SU-DHL-6 (cell line): ENCODE measurements around the gene CUL7.

Source experiments
- H2AFZ ChIP-seq: fragments of 200-600 bp; sonication (generic); 2 replicates; pipeline ENCODE4 v1.6.1; 2014; ENCODE audit warnings: low read depth, mild to moderate bottlenecking, moderate library complexity, mixed read lengths, antibody characterized with exemption, low read length; ENCODE audit not compliant: severe bottlenecking
- H3F3A ChIP-seq: fragments of 200-600 bp; shearing (Covaris generic); 2 replicates; pipeline ENCODE4 v1.6.0; 2016; ENCODE audit warnings: antibody characterized with exemption, mild to moderate bottlenecking; ENCODE audit not compliant: insufficient read depth
- H3K27ac ChIP-seq: fragments of 200-600 bp; sonication (generic); 2 replicates; pipeline ENCODE4 v1.5.1; 2016; ENCODE audit warnings: low read depth, mild to moderate bottlenecking, low read length, moderate library complexity, mixed read lengths
- H3K27me3 ChIP-seq: fragments of 200-600 bp; sonication (generic), shearing (Covaris generic); 2 replicates; pipeline ENCODE4 v1.6.0; 2014; ENCODE audit warnings: mild to moderate bottlenecking, low read length
- H3K36me3 ChIP-seq: fragments of 200-600 bp; sonication (generic); 2 replicates; pipeline ENCODE4 v1.6.1; 2014; ENCODE audit warnings: mild to moderate bottlenecking, low read length, mixed read lengths
- H3K4me2 ChIP-seq: fragments of 300-600, 200-600 bp; shearing (Covaris generic), sonication (generic); 2 replicates; pipeline ENCODE4 v1.6.0; 2014; ENCODE audit warnings: low read length, low read depth, mild to moderate bottlenecking; ENCODE audit not compliant: poor library complexity, severe bottlenecking
- H3K4me3 ChIP-seq: fragments of 200-600 bp; sonication (generic); 2 replicates; pipeline ENCODE4 v1.5.1; 2014; ENCODE audit warnings: antibody characterized with exemption, low read length, mild to moderate bottlenecking, mixed read lengths; ENCODE audit not compliant: insufficient read depth, poor library complexity, severe bottlenecking
- H3K79me2 ChIP-seq: fragments of 200-600 bp; sonication (generic); 2 replicates; pipeline ENCODE4 v1.6.1; 2014; ENCODE audit warnings: mild to moderate bottlenecking, low read length, moderate library complexity; ENCODE audit not compliant: insufficient read depth
- H3K9ac ChIP-seq: fragments of 200-600 bp; sonication (generic); 2 replicates; pipeline ENCODE4 v1.7.0; 2014; ENCODE audit warnings: mild to moderate bottlenecking, low read length
- H3K9me2 ChIP-seq: fragments of 200-600 bp; sonication (generic); replicated peaks from 2 replicates; pipeline ENCODE4 v1.6.1; 2014; ENCODE audit warnings: low read length; ENCODE audit not compliant: insufficient read depth
- H3K9me3 ChIP-seq: fragments of 200-600 bp; sonication (generic); 2 replicates; pipeline ENCODE4 v1.6.1; 2014; ENCODE audit warnings: low read length, mixed read lengths; ENCODE audit not compliant: insufficient read depth
- H4K20me1 ChIP-seq: fragments of 200-600 bp; sonication (generic); 2 replicates; pipeline ENCODE4 v1.6.1; 2014; ENCODE audit warnings: low read depth, mild to moderate bottlenecking, antibody characterized with exemption, low read length, moderate library complexity, mixed read lengths
- EZH2phosphoT487 ChIP-seq: fragments of 200-600 bp; sonication (generic), shearing (Covaris generic); conservative IDR thresholded peaks from 2 replicates; pipeline ENCODE4 v1.6.1; 2018; ENCODE audit warnings: mild to moderate bottlenecking, antibody characterized with exemption, low read length, moderate library complexity, mixed read lengths
- TF ChIP-seq, protein P1 (sequence below): fragments of 200-600 bp; sonication (generic); IDR thresholded peaks from one replicate; pipeline ENCODE4 v1.5.1; 2017; ENCODE audit warnings: antibody characterized with exemption, mild to moderate bottlenecking, low read length, moderate library complexity; ENCODE audit not compliant: insufficient read depth, poor library complexity, severe bottlenecking

CUL7 gene

DNA sequence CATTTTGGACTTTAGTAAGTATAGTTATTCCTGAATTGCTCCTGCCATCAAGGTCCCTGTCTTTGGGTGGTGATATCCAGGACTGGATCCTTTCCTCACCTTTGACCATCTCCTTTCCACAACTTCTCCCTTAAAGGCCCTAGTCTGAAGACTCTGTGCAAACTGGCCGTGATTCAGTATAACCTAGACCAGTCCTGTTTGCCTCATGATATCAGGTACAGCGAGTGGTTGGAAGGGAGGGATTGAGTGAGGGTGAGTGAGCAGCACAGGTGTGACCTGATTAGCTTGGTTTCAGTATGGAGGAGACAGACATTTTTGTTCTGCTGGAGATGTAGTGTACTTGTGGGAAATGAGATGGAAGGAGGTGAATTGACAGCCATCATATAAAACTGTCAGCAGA is 34.5 kb downstream of the CUL7 start:
- Histone ChIP-seq H3K4me2 (no peak overlapping the region), H3K4me3 (no peak overlapping the region), H3F3A (peaks cover 19% of the 10 kb centered on the region), H3K27me3 (no peaks in the 10 kb centered on the region), H3K79me2 (peaks cover 54% of the 10 kb centered on the region), H3K9ac (no peak overlapping the region), H3K27ac (no peak overlapping the region), H3K9me3 (no peaks in the 10 kb centered on the region), H3K36me3 (peaks cover 2% of the 10 kb centered on the region; the same call in 1 of the 2 replicates), H3K9me2 (no peaks in the 10 kb centered on the region), H2AFZ (no peak overlapping the region), H4K20me1 (no peaks in the 10 kb centered on the region)
- TF ChIP-seq, protein P1, sequence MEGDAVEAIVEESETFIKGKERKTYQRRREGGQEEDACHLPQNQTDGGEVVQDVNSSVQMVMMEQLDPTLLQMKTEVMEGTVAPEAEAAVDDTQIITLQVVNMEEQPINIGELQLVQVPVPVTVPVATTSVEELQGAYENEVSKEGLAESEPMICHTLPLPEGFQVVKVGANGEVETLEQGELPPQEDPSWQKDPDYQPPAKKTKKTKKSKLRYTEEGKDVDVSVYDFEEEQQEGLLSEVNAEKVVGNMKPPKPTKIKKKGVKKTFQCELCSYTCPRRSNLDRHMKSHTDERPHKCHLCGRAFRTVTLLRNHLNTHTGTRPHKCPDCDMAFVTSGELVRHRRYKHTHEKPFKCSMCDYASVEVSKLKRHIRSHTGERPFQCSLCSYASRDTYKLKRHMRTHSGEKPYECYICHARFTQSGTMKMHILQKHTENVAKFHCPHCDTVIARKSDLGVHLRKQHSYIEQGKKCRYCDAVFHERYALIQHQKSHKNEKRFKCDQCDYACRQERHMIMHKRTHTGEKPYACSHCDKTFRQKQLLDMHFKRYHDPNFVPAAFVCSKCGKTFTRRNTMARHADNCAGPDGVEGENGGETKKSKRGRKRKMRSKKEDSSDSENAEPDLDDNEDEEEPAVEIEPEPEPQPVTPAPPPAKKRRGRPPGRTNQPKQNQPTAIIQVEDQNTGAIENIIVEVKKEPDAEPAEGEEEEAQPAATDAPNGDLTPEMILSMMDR: no peak
- no peak for TF ChIP-seq EZH2phosphoT487

DNA sequence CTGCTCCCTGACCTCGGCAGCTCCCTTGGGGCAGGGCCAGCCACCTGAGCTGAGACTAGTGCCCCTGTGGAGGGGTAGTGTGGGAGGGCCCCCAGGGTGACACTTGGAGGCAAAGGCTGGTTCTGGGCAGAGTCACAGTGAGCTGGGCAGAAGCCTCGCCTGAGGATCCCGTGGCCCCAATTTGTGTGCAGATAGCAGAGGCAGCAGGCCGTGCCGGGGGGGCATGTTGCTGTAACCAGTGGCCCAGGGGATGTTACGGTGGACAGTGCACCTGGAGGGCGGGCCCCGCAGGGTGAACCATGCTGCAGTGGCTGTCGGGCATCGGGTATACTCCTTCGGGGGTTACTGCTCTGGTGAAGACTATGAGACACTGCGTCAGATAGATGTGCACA is 36.7 kb downstream of the CUL7 start:
- Histone ChIP-seq H3K27ac (no peak overlapping the region), H4K20me1 (no peaks in the 10 kb centered on the region), H3K9me3 (no peaks in the 10 kb centered on the region), H2AFZ (no peak overlapping the region), H3K36me3 (no peaks in the 10 kb centered on the region; the same call in 1 of the 2 replicates), H3K27me3 (no peaks in the 10 kb centered on the region), H3K79me2 (peaks cover 48% of the 10 kb centered on the region), H3K4me2 (no peak overlapping the region), H3K4me3 (no peak overlapping the region), H3F3A (peaks cover 19% of the 10 kb centered on the region), H3K9me2 (no peaks in the 10 kb centered on the region), H3K9ac (no peak overlapping the region)
- TF ChIP-seq, protein P1: no peak
- no peak for TF ChIP-seq EZH2phosphoT487

DNA sequence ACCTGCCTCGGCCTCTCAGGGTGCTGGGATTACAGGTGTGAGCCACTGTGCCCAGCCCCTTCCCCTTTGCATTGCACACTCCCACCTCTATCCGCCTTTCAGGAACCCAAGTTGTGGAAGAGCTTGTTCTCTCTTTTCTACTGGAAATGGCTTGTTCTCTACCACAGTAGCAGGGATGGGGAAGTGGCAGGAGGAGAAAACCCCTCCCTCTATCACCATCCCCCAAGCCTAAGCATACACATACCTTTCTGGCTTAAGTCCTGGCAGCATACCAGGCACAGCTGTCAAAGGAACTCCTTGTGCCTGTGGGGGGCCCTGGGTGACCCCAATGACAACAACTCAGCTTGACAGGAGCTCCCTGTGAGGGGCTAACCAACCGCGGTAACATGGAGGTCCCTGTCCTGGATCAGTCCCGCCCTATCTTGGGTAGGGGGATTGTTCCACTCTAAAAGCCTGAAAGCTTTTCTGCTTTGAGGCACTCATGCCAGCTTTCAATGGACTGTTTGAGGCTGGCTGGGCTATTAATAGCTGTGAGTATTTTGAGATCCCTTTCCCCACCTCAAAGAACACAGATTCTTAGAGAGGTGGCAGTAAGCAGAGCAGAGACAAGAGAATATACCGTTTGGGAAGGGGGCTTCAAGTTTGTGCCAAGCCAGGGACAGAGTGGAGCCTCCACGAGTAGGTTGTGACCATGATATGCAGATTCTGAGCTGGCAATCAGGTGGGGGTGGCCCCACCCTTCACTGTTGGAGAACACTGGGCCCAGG is 37.3 kb downstream of the CUL7 start:
- peaks cover 14% of the 10 kb centered on the region for H3F3A ChIP-seq
- H3K4me2 ChIP-seq: no peak overlapping the region
- no peak overlapping the region for H3K4me3 ChIP-seq
- TF ChIP-seq EZH2phosphoT487: no peak
- TF ChIP-seq, protein P1: no peak
- no peaks in the 10 kb centered on the region for H3K9me3 ChIP-seq
- no peaks in the 10 kb centered on the region for H3K27me3 ChIP-seq
- peaks cover 44% of the 10 kb centered on the region for H3K79me2 ChIP-seq
- no peaks in the 10 kb centered on the region for H4K20me1 ChIP-seq
- H3K9me2 ChIP-seq: no peaks in the 10 kb centered on the region
- H3K27ac ChIP-seq: no peak overlapping the region
- no peak overlapping the region; the same call in 1 of the 2 replicates for H3K9ac ChIP-seq
- no peaks in the 10 kb centered on the region; the same call in 1 of the 2 replicates for H3K36me3 ChIP-seq
- no peak overlapping the region for H2AFZ ChIP-seq
